ENCODE data around the gene DTNBP1. TPM values are rescaled to one million over a fixed set of nuclear protein-coding genes. Genes with fewer than 3 reads are reported as not detected.

Gene DTNBP1
- total RNA-seq, 1 experiment from 2014 or later, result 12.8 TPM

DNA sequence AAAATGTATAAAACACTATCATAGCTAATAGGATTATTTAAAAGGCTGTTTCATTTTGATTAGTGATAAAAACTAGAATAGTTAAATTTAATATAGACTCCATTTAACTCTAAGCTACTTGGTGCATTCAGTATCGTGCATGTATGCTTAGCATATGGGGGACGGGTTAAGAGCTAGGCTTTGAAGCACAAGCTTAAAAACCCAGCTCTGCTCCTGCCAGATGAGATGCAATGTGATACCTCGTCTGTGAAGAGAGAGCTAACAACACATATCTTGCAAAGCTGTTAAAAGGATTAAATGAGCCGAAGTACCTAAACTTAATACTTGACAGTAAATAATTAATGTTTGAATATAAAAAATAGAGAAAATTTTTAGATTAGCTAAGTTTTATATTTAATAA lies 42.2 kb downstream of the DTNBP1 start:
- intact Hi-C loops (cut with micrococcal nuclease; ENCODE audit: unreplicated experiment), result loop anchor here (10.0 kb wide), 1 partner anchor 96 kb away; no protein-coding TSS in a partner anchor
- H3K4me1 Mint-ChIP-seq (ENCODE audit: low read depth, unreplicated experiment), result no peaks in the 10 kb centered on the region
- no peak overlapping the region for H3K27ac Mint-ChIP-seq (ENCODE audit: unreplicated experiment)
- CTCF ChIA-PET, result no interaction called here
- BruUV-seq (replicated peaks), result no TSS peak
- H3K4me3 Mint-ChIP-seq (ENCODE audit: low read depth, unreplicated experiment), result no peak overlapping the region
- no peaks in the 10 kb centered on the region for H3K36me3 Mint-ChIP-seq (ENCODE audit: insufficient read depth, unreplicated experiment)
- H3K9me3 Mint-ChIP-seq (ENCODE audit: low read depth, unreplicated experiment), result no peaks in the 10 kb centered on the region
- no peaks in the 10 kb centered on the region for H3K27me3 Mint-ChIP-seq (ENCODE audit: unreplicated experiment)
- no peak for DNase-seq
- TF ChIP-seq, protein P1, sequence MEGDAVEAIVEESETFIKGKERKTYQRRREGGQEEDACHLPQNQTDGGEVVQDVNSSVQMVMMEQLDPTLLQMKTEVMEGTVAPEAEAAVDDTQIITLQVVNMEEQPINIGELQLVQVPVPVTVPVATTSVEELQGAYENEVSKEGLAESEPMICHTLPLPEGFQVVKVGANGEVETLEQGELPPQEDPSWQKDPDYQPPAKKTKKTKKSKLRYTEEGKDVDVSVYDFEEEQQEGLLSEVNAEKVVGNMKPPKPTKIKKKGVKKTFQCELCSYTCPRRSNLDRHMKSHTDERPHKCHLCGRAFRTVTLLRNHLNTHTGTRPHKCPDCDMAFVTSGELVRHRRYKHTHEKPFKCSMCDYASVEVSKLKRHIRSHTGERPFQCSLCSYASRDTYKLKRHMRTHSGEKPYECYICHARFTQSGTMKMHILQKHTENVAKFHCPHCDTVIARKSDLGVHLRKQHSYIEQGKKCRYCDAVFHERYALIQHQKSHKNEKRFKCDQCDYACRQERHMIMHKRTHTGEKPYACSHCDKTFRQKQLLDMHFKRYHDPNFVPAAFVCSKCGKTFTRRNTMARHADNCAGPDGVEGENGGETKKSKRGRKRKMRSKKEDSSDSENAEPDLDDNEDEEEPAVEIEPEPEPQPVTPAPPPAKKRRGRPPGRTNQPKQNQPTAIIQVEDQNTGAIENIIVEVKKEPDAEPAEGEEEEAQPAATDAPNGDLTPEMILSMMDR (IDR thresholded peaks at IDR 0.05; ENCODE audit: unreplicated experiment), result no peak

DNA sequence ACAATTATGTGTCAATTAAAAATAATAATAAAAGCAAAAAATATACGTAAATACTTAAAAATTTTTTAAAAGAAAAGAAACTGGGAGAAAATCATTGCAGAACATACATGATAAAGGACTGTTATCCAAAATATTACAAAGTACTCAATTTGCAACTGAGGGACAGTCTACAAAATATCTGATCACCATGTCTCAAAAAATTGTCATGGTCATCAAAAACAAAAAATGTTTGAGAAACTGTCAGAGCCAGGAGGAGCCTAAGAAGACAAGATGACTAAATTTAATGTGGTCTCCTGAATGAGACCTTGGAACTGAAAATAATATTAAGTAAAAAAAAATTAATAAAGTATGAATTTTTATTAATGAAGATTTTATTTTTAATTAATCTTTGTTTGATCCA lies 43.5 kb downstream of the DTNBP1 start:
- TF ChIP-seq, protein P1 (IDR thresholded peaks at IDR 0.05; ENCODE audit: unreplicated experiment), result no peak
- DNase-seq, result no peak
- H3K9me3 Mint-ChIP-seq (ENCODE audit: low read depth, unreplicated experiment), result no peaks in the 10 kb centered on the region
- BruUV-seq (replicated peaks), result no TSS peak
- peaks cover 7% of the 10 kb centered on the region for H3K36me3 Mint-ChIP-seq (ENCODE audit: insufficient read depth, unreplicated experiment)
- H3K27me3 Mint-ChIP-seq (ENCODE audit: unreplicated experiment), result no peaks in the 10 kb centered on the region
- CTCF ChIA-PET, result no interaction called here
- H3K4me3 Mint-ChIP-seq (ENCODE audit: low read depth, unreplicated experiment), result no peak overlapping the region
- no peaks in the 10 kb centered on the region for H3K4me1 Mint-ChIP-seq (ENCODE audit: low read depth, unreplicated experiment)
- intact Hi-C loops (cut with micrococcal nuclease; ENCODE audit: unreplicated experiment), result no loop called here
- H3K27ac Mint-ChIP-seq (ENCODE audit: unreplicated experiment), result no peak overlapping the region

DNA sequence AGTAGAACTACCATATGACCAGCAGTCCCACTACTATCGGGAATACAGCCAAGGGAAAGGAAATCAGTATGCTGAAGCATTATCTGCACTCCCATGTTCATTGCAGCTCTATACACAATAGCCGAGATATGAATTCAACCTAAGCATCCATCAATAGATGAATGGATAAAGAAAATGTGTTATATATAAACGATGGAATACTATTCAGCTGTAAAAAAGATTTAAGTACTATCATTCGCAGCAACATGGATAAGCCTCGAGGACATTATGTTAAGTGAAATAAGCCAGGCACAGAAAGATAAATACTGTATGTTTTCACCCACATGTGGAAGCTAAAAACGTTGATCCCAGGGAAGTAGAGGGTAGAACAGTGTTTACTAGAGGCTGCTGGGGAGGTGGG lies 44.1 kb downstream of the DTNBP1 start:
- BruUV-seq (replicated peaks), result no TSS peak
- no peak for DNase-seq
- no peak overlapping the region for H3K27ac Mint-ChIP-seq (ENCODE audit: unreplicated experiment)
- intact Hi-C loops (cut with micrococcal nuclease; ENCODE audit: unreplicated experiment), result no loop called here
- CTCF ChIA-PET, result no interaction called here
- H3K9me3 Mint-ChIP-seq (ENCODE audit: low read depth, unreplicated experiment), result no peaks in the 10 kb centered on the region
- H3K27me3 Mint-ChIP-seq (ENCODE audit: unreplicated experiment), result no peaks in the 10 kb centered on the region
- H3K4me1 Mint-ChIP-seq (ENCODE audit: low read depth, unreplicated experiment), result no peaks in the 10 kb centered on the region
- H3K4me3 Mint-ChIP-seq (ENCODE audit: low read depth, unreplicated experiment), result no peak overlapping the region
- H3K36me3 Mint-ChIP-seq (ENCODE audit: insufficient read depth, unreplicated experiment), result peaks cover 9% of the 10 kb centered on the region
- TF ChIP-seq, protein P1 (IDR thresholded peaks at IDR 0.05; ENCODE audit: unreplicated experiment), result no peak

DNA sequence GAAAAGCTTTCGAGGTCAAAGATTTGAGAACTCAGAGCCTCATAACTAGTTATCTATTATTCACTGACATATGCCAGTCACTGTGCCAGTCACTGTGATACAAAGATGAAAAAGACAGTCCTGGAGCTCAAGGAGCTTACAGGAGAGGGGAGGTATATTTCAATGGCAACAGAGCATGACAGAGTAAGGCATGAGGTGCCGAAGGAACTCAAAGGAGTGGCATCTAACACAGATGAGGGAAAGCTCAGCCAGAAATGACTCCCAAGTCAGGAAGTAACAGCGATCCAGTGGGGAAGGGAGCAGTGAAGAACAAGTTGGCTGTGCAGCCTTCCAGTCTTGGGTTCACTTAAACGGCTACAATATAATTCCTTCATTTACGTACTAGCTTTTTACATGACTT lies 46.6 kb downstream of the DTNBP1 start:
- Mint-ChIP-seq H3K27ac (ENCODE audit: unreplicated experiment) (no peak overlapping the region), H3K4me1 (ENCODE audit: low read depth, unreplicated experiment) (no peaks in the 10 kb centered on the region), H3K27me3 (ENCODE audit: unreplicated experiment) (no peaks in the 10 kb centered on the region), H3K36me3 (ENCODE audit: insufficient read depth, unreplicated experiment) (peaks cover 9% of the 10 kb centered on the region), H3K4me3 (ENCODE audit: low read depth, unreplicated experiment) (no peak overlapping the region), H3K9me3 (ENCODE audit: low read depth, unreplicated experiment) (no peaks in the 10 kb centered on the region)
- TF ChIP-seq, protein P1 (IDR thresholded peaks at IDR 0.05; ENCODE audit: unreplicated experiment), result no peak
- no peak for DNase-seq
- no TSS peak for BruUV-seq (replicated peaks)
- CTCF ChIA-PET, result interaction anchor here (0.5 to 0.6 kb wide), 2 partner anchors 119 to 162 kb away, joined by 3 to 4 read pairs; no protein-coding TSS in a partner anchor
- intact Hi-C loops (cut with micrococcal nuclease; ENCODE audit: unreplicated experiment), result no loop called here
